GM19238 (cell line): ENCODE results near the gene DNAJC5.
"Not testable (repeated sequence)": the region's sequence is repeated elsewhere in the genome, so short reads cannot be mapped to it uniquely, and the experiment has no call there.

Source experiments
- DNase-seq: peaks from one replicate; pipeline ENCODE4 v3.0.0; 2011; ENCODE audit warnings: low spot score; ENCODE audit not compliant: insufficient read length

The DNAJC5 gene

DNA sequence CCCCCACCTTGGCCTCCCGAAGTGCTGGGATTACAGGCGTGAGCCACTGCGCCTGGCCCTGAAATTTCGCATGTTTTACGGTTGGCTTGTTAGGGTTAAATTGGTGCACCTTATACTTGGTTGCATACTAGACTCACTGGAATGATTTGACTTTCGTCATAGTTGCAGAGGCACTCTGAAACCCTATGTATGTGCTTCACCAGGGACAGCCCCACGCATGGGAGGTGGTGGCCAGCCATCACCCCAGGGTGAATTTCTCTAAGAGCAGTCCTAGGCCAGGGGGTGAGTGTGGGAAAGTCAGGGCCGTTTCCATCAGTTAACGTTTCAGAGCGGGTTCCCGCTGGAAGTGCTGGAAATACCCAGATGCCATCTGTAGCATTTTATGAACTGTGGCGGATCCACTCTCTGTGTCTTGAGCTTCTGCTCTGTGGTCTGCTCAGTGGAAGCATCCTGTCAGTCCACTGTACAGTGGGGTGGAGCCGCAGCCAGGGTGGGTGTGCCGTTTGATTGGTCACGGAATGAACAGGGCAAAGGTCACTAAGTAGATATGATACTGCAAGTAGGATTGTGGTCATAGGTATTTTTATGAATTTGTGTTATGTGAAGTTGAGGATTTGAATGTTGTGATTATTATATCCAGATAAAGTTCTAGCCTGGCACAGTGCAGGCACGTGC is 13.2 kb downstream of the DNAJC5 start:
- no peak for DNase-seq

DNA sequence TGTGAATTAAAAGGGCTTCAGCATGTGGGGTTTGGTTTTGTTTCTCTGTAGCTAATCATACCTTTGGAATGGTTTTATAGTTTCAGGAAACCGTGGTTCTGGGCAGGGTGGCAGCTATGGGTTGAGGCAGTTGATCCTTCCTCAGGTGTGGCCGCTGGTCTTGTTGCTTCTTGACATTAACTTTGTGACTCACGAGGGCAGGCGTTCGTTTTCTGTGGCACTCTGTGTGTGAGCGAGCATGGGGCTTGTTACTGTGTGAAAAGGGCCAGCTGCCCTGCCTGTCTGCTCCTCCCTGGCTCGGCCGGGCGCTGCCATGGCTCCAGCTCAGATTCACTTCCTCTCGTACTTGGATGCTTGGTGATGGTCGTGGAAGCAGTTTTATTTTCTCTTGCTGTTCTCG is 16.2 kb downstream of the DNAJC5 start:
- DNase-seq: no peak

DNA sequence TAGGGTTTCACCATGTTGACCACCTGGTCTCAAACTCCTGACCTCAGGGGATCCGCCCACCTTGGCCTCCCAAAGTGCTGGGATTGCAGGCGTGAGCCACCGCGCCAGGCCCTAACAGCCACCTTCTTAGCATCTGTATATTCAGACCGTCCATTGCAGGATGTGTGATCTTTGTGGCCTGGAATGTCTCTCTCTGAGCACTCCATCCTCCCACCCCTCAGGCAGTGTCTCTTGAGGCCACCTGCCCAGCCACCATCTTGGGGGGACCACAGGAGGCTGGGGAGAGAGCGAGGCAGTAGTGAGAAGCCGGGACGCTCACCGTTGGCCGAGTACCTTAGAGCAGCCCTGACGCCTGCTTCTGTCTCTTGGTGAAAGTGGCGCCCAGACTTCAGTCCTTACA is 18.8 kb downstream of the DNAJC5 start:
- no peak for DNase-seq

DNA sequence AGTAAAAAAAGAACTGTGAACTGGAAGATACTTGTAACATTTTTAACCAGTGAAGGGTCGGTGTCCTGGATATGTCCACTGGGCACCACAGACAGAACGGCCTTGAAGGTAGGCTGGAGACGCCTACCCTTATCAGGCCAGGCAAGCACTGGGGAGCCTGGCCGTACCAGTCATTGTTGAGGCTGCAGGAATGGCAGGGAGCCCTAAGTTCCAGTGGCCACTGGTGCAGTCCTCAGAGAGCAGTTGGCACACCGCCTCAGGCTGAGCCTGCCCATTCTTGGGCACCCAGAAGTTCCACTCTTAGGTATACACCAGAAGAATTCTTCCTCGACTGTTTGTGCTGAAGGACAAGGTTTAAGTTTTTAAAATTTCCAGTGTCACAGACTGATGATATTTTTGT is 20.5 kb downstream of the DNAJC5 start:
- DNase-seq: no peak

DNA sequence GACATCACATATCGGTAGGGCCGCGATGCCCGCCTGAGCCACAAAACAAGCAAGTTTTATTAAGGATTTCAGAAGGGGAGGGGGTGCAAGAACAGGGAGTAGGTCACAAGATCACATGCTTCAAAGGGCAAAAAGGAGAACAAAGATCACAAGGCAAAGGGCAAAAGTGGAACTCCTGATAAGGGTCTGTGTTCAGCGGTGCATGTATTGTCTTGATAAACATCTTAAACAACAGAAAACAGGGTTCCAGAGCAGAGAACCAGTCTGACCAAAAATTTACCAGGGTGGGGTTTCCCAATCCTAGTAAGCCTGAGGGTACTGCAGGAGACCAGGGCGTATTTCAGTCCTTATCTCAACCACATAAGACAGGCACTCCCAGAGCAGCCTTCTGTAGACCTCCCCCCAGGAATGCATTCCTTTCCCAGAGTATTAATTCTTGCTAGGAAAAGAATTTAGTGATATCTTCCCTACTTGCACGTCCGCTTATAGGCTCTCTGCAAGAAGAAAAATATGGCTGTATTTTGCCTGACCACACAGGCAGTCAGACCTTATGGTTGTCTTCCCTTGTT is 21.5 kb downstream of the DNAJC5 start:
- DNase-seq: not testable (repeated sequence)

DNA sequence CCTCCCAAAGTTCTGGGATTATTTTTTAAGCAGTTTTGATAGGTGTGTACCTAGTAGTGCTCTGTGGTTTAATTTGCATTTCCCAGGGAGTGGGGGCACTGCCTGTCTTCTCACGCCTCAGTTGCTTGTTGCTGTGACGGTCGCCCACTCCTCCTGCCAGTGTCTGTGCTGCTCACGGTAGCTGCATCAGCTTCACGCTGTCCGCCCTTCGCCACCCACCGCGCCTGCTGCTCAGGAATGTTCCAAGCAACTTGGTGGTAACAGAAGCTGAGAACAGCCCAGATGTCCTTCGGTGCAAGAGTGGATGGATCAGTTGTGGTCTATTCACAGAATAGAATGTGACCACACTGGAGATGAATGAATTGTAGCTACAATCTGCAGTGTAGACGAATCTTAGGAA is 22.9 kb downstream of the DNAJC5 start:
- DNase-seq: no peak

DNA sequence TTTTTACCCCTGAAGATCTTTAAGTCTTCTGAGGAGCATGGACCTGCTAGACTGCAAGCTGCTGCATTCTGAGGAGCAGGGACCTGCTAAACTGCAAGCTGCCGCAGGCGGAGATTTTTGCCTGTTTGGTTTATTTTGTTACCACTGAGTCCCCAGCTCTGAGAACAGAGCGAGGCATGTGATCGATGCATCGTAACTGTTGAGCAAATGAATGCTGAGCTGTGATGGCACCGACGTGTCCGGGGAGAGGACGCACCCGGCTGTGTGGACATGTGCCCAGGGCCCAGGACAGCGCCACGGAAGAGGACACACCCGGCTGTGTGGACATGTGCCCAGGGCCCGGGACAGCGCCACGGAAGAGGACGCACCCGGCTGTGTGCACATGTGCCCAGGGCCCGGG is 24.2 kb downstream of the DNAJC5 start:
- DNase-seq: no peak

DNA sequence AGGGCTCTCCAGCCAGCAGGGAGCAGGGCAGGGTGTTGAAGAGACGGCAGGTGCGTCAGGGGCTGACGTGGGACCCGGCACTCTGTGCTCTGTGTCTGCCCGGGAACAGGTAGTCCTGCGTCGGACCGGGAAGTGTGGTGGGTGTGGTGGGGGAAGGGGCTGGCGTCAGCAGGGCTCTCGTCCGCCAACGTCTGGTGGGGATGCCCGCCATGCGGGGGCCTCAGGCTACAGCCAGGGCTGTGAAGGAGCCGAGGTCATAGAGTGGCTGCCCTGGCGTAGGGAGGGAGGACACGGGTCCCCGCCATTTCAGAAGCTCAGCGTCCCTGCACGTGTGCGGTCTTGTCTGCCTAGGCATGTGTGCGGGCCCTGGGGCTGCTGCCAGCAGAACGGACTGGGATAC is 25.3 kb downstream of the DNAJC5 start:
- no peak for DNase-seq

DNA sequence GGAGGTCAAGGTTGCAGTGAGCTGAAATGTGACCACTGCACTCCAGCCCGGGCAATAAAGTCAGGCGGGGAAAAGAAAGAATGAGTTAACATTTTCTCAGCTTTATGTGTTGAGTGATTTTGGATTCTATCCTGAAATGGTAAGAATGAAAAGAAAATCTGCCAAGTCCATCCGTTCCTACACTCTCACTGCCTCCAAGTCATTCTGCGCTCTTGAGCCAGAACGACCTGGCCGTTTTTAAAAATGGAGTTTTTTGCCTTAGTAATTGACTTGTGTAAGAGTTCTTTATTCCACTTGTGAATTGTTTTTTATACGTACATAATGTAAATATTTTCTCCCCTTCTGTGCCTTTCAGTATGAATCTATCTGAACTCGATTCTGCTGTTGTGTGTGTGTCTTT is 28.7 kb downstream of the DNAJC5 start:
- DNase-seq: no peak

DNA sequence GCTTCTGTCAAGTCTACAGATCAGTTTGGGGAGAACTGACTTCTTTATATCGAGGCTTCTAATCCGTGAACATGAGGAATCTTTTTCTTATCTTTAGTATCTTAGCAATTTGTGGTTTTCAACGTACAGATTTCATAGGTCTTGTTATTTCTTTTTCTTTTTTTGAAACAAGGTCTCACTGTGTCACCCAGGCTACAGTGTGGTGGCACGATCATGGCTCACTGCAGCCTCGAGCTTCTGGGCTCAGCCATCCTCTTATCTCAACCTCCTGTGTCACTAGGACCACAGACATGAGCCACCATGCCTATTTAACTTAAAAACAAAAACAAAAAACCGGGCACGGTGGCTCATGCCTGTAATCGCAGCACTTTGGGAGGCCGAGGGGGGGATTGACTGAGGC is 29.3 kb downstream of the DNAJC5 start:
- DNase-seq: no peak

DNA sequence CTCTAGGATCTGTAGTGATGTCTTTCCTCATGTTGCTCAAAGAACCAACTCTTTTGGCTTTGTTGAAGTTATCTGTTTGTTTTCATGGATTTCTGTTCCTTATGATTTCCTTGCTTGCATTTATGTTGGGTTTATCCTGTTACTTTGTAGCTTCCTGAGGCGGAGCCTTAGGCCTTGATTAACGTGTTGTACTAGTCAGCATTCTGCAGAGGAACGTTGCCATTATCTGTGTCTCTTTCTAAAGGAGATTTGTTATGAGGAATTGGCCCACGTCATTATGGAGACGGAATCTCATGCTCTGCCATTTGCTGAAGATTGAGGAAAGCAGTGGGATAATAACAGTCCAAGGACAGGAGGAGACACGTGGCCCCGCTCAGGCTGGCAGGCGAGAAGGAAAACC is 31.4 kb downstream of the DNAJC5 start:
- no peak for DNase-seq

DNA sequence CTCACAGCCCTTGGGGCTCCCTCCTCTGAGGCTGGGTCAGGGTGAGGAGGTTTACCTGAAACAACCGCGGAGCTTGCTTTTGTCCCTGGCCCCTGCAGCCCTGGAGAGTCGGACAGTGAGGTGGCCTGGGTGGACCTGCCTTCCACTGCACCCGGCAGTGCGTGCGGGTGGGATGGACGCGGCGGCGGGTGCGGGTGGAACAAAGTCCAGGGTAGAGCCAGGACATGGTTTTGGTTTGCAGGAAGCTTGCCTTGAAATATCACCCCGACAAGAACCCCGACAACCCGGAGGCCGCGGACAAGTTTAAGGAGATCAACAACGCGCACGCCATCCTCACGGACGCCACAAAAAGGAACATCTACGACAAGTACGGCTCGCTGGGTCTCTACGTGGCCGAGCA is 34.1 kb downstream of the DNAJC5 start:
- no peak for DNase-seq

DNA sequence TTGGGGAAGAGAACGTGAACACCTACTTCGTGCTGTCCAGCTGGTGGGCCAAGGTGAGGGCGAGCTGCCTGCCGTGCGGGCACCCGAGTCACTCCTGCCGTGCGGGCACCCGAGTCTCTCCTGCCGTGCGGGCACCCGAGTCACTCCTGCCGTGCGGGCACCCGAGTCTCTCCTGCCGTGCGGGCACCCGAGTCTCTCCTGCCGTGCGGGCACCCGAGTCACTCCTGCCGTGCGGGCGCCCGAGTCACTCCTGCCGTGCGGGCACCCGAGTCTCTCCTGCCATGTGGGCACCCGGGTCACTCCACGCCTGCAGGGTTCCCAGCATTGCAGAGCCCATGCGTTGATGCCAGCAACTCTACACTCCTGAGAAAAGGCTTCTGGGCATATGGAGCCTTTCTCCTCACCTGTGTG is 34.6 kb downstream of the DNAJC5 start:
- DNase-seq: not testable (repeated sequence)

DNA sequence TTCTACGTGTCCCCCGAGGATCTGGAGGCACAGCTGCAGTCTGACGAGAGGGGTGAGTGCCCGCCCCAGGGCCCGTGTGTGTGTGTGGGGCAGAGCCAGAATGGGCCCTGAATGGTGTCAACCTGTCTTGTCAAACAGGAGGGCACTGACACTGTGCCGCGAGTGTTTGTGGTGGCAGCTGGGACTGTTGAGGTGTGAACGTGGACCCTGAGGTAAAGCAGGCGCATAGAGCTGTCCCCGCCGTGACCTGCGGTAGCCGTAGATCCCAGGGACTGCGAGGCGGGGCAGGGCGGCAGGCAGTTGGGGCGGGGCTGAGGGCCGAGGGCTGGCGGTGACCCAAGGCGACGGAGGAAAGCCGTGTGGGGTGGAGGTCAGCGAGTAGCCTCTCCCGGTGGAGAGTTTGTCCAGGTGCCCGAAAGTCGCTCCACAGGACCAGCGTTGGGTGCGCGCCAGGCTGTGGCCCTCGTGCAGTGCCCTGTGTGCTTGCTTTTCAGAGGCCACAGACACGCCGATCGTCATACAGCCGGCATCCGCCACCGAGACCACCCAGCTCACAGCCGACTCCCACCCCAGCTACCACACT is 36.1 kb downstream of the DNAJC5 start:
- DNase-seq: no peak

DNA sequence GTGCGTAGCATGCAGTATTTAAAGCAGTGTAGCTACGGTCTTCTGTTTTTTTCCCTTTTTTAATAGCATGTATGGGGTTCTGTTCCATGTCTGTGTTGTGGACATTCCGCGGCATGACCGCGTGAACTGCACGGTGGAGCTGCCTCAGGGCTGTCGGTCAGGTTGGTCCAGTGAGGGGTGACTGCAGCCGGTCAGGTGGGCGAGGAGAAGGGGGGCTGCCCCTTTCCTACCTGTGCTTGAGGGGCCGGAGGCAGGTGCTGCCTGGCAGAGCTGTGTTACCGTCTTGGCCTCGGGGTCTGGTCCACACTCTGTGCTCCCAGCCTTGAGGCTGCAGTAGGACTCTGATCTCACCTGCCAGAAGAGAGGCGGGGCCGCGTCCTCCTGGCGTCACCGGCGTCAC is 36.8 kb downstream of the DNAJC5 start:
- no peak for DNase-seq

DNA sequence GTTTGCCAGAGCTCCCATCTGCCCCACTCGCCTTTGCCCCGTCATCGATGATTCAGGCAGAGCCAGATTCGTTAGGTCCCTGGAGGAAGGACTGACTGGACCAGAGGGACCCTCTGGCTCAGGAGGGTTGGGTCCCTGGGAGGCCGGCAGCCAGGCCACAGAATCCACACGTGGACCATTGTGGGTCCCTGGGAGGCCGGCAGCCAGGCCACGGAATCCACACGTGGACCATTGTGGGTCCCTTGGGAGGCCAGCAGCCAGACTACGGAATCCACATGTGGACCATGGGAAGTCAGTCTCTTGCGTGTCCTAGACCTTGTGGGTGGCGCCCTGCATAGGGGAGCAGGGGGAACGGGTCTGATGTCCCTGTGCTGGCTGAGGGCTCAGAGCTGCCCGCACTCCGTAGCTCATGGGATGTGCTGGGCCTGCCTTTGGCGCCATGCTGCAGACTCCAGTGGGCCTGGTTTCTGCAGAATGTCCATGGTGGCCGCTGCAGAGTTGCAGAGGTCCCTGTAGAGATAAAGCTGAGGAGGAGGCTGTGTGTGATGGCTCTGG is 37.8 kb downstream of the DNAJC5 start:
- no peak for DNase-seq

DNA sequence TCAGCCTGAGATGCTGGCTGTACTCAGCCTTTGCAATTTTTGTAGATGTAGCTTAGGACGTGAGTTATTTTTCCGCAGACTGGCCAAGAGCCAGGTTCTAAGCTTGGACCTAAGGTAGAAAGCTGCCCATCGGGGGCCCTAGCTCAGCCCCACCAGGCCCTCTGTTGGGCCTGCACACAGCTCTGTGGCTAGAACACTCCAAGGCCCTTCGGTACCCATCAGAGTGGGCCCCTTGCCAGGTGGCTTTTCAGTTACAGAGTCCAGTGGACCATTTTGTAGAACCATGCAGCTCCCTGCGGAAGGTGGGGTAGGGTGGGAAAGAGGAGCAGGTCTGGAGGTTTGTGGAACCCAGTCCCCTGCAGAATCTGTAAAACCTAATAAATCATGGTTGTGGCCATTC is 38.7 kb downstream of the DNAJC5 start:
- DNase-seq: no peak

DNA sequence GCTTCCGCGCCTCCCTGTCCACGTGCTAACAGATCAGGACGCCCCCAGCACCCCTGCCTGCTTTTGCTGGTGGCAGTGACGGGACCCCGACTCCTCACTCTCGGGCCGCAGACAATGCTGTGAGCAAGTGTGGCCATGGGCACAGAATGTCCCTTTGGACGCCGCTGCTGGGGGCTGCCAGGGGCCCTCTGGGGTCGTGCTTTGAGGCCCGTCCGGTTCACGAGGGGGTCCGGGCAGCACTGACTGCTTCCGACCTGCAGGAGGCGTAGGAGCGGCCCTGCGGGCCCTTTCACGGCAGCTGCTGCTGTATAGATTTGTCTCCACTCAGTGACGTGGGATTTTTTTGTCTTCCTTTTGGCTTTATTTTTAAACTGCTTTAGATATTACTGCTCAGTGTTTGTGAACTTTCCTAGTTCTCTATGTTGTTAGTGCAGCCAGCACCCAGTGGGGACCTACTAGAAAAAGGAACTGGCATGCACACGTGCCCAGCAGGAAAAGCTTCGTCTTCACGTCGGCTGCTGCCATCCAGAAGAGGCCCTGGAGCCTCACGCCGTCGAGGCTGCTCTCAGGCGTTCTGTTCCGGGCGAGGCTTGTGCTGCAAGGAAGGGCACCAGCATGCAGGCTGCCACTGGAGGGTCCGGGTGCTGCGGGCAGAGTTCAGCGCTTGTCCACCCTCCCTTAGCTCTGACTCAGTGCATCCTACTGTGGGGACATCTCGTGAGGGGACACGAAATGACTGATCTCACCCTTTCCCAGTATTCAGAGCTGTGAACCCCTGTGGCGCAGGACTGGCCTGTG is 39.5 kb downstream of the DNAJC5 start:
- no peak for DNase-seq

DNA sequence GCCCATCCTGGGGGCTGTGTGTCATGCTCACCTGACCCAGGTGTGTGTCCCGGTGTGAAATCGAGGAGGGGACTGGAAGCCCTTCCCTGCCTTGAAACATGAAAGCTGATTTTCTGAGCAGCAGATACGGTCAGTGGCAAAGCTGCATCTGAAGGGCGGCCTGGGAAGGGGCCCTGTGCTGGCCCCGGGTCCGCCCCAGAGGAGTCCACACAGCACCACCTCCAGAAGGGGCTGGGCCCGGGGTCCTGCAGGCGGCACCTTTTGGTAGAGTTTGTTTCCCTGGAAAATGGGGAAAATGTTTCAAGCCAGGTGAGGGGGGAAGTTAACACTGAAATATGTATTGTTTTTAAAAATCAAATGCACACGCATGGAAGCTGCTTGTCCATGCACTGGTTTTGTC is 40.5 kb downstream of the DNAJC5 start:
- no peak for DNase-seq

DNA sequence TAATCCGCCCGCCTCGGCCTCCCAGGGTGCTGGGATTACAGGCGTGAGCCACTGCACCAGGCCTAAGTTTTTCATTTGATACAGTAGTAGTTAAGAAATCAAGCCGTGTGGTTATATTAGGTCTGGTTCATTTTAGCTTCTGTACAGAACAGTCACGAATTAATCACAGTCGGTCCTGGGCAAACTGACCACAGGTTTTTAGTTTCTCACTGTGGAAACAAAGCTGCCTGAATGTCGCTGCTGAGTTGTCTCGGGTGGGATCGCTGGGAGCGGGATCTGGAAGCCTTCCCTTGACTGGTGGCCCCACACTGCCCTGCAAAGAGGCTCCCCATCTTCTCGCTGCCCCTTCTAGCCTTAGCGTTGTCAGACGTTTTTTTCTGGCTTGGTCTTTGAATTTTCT is 42.7 kb downstream of the DNAJC5 start:
- no peak for DNase-seq

DNA sequence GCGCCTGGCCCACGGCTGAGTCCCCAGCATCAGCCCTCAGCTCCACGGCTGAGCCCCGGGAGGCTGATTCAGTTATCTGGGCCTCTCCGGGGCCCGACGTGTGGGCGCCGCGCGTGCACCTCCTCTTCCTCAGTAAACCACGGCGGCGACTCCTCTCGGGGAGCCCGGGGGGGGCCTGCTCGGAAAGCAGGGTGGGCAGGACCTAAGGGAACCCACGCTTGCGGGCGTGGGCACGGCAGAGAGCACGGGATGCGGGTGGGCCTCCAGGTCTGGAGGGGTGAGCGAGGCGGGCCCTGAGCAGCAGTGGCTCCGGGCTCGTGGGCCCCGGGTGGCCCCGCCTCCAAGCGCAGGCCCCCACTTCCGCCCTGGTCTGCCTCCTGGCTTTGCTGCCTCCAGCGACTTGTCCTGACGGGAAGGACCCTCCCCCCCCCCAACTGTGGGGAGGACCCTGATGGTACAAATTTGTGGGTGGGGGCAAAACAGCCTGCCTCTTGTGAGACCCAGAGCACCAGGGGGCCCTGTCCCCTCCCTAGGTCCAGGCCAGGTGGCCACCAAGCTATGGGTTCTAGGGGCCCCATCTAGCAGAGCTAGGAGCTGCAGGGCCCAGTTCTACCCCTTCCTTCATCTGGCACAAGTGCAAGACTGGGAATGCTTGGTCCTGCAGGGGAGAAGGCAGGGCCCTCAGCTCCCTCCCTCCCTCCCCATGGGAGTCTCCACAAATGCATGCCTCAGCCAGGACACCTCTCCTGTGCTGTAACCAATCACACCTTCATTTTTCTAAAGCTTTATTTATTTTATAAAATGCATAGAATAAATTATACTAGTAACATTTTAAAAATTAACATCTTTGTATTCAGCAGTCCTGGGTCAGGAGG is 44.4 kb downstream of the DNAJC5 start:
- DNase-seq: no peak
